Endothelial cell of hepatic sinusoid (primary cell): Measurements from ENCODE around the gene SYNE2.

Source experiments
- in situ Hi-C: cut with HindIII; loops from 2 replicates; pipeline ENCODE4 v1.10.0; 2017; ENCODE audit warnings: low sequenced_read_pairs

Gene SYNE2

DNA sequence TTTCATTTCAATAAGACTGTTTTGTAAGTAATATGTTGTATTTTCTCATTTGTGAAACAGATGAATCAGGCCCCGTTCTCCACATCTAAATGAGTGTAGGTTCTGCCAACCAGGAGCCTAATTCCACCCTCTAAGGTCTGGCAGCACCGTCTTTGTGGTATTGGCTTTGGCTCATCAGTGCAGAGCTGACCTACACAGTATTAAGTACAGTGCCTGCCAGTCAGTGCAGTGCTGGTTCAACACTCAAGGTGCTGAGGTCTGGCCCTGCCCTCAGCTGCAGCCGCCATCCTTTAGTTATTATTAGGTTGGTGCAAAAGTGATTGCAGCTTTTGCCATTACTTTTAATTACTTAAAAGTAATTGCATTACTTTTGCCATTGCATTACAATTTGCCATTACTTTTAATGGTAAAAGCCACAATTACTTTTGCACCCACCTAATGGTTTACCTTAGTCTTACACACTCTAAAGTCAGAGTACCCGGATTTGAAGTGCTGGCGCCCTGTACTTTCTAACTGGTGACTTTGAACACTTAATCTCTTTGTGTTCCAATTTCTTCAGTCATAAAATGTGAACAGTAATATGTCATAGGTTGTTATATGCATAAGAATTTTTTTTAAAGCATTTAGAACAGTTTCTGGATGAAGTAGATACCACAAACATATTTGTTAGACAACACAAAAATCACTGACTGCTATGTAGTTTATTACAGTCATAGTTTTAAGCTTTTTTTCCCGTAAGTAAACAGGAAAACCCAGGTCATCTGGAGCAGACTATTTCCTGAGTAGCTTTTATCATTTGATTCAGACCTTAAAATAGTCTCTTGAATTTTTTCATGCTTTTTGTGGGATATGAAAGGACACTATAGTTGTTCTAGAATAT lies 99.5 kb downstream of the SYNE2 start:
- in situ Hi-C loops = loop anchor here (5.0 kb wide), 3 partner anchors 35 to 90 kb away; no protein-coding TSS in a partner anchor

DNA sequence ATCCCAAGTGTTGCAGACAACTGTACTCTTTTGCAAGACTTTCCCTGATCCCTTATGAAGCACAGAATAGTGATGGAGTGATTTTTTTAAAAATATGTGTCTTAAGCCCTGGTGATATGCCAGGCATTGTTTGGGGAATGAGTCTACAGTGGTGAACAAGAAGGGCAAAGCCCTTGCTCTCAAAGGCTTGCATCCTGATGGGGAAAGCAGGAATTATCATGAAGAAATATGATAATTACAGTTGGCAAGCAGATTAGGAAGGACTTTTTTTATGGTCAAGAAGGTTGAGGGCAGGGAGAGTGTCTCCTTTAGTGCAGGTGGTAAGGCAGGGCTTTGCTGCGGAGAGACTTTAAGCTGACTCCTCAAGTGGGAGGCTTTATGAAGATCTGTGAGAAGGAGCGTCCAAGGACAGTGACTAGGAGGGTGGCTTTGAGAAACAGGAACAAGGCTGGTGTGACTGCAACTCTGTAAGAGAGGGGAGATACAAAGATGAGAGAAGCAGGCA lies 100.2 kb downstream of the SYNE2 start:
- in situ Hi-C loops = loop anchor here (5.0 kb wide), 3 partner anchors 36 to 91 kb away; no protein-coding TSS in a partner anchor

DNA sequence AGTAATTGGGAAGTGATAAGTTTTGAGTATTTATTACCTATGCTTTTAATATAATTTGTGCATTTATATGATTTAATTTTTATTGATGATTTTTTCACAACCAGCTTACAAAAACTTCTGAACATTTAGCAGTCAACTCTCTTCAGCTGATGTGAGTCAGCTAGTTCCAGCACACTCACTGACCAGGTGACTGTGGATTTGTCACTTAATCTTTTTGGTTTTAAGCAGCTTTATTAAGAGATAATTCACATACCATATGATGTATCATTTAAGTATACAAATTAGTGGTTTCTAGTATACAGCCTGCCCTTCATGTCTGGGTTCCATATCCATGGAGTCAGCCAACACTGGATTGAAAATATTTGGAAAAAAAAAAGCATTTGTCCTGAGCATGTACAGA lies 103.5 kb downstream of the SYNE2 start:
- in situ Hi-C loops = no loop called here

DNA sequence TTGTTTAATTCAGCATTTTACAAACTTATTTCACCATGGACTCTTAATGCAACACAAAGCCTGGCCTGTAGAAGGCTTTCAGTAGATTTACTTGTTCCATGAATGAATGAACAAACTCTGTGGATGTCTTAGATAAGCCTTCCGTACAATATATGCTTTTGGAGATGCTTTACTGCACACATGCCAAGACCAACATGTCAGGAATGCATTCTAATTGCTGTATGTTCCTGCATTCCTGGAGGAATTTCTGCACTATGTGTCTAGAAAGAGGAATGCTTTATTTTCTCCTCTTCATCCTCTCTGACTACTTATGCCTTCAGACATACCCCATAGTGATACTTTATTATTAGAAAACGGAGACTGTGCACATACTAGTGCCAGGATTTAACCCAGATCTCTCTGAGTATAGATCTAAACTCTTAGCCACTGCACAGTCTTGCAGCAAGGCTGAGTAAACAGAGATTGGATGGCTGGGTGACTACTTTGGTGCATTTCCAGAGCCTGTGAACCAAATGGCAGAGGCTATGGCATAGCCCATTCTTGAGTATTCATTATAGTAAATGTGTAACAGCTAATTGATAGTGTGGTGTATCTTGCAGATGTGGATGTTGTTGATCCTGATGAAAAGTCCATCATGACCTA lies 108.2 kb downstream of the SYNE2 start:
- in situ Hi-C loops = no loop called here

DNA sequence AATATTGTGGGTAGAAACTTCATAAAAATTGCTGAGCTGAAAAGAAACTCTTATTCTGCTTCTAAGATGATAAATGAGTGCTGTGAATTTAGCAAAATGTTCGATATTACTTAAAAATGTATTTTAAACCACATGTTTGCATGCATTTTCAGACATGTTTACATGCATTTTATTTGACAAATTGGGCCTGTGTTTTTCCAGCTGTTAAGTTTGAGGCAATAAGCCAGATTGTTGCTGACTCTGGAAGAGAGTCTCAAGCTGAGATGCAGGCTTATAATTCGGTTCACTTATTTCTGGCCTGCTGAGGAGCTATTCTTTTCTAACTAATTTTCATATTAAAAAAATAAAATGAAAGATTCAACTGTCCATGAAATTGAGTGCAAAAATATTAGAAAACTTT lies 110.1 kb downstream of the SYNE2 start:
- in situ Hi-C loops = no loop called here

- in situ Hi-C loops = no loop called here
Measured at GRCh38 chr14:63963439-63963838, 110.6 kb downstream of the SYNE2 start.

- in situ Hi-C loops = no loop called here
Measured at GRCh38 chr14:63964113-63964512, 111.3 kb downstream of the SYNE2 start.

DNA sequence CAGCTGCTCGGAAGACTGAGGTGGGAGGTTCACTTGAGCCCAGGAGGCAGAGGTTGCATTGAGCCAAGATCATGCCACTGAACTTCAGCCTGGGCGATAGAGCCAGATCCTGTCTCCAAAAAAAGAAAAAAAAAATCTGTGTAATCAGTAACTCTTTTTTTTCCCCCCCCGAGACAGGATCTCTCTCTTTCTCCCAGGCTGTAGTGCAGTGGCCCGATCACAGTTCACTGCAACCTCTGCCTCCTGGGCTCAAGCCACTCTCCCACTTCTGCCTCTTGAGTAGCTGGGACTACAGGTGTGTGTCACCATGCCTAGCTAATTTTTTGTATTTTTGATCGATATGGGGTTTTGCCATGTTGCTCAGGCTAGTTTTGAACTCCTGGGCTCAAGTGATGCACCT lies 113.6 kb downstream of the SYNE2 start:
- in situ Hi-C loops = no loop called here

GRCh38 chr14:63972323-63972932 lies 119.6 kb downstream of the SYNE2 start:
- in situ Hi-C loops = no loop called here

- in situ Hi-C loops = no loop called here
Measured at GRCh38 chr14:63974176-63974575, 121.4 kb downstream of the SYNE2 start.

GRCh38 chr14:63981569-63981968 lies 128.8 kb downstream of the SYNE2 start:
- in situ Hi-C loops = no loop called here

GRCh38 chr14:63982156-63982555 lies 129.4 kb downstream of the SYNE2 start:
- in situ Hi-C loops = no loop called here

- in situ Hi-C loops = no loop called here
Measured at GRCh38 chr14:63982629-63983028, 129.8 kb downstream of the SYNE2 start.

GRCh38 chr14:63986789-63987533 lies 134.2 kb downstream of the SYNE2 start:
- in situ Hi-C loops = no loop called here

- in situ Hi-C loops = no loop called here
Measured at GRCh38 chr14:63988579-63988978, 135.8 kb downstream of the SYNE2 start.

- in situ Hi-C loops = no loop called here
Measured at GRCh38 chr14:63991833-63992232, 139.0 kb downstream of the SYNE2 start.

GRCh38 chr14:63992858-63993257 lies 140.1 kb downstream of the SYNE2 start:
- in situ Hi-C loops = no loop called here

DNA sequence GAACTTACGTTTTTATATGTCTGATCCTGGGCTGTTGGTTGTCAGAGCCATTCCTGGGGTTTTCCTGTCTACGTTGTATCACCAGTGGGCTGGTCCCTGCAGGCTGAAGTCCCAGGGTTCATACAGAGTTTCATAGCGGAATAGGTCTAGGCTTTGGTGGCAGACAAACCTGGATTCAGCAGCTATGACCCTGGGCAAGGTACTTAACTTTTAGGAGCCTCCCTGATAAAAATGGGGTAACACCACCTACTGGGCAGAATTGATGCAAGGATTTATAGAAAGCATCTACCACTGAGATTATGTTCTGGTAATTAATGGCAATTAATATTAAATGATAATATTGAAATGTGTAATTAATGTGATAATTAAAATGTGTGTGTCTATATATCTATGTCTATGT lies 141.2 kb downstream of the SYNE2 start:
- in situ Hi-C loops = no loop called here

- in situ Hi-C loops = loop anchor here (5.0 kb wide), 1 partner anchor 43 kb away; no protein-coding TSS in a partner anchor
Measured at GRCh38 chr14:63995285-63995684, 142.5 kb downstream of the SYNE2 start.

DNA sequence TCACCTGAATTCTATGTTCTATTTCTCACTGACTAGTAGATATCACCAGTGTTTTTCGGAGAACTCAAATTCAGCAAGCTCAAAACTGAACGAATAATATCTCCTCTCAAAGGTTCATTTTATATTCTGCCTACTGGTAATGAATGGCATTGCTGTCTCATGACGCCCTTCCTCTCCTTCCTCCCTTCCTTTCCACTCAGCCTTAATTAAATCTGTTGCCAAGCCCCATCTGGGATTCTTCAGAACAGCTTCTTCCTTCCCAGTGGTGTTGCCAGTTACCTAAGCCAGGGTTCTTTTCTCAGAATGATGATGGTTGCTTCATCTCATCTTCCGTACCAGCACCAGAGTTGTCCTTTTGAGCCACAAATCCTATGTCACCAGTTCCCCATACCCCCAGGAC lies 143.2 kb downstream of the SYNE2 start:
- in situ Hi-C loops = loop anchor here (5.0 kb wide), 1 partner anchor 44 kb away; no protein-coding TSS in a partner anchor
